NCI-H1436 (cell line): Measurements from ENCODE around the gene NDUFAF5.
A peak's percentile ranks its signal among the peaks of the same experiment; 100 is the strongest.

Experiments
- DNase-seq: peaks from one replicate; lab custom pipeline; 2025; lab: John Stamatoyannopoulos, UW

NDUFAF5 gene

DNA sequence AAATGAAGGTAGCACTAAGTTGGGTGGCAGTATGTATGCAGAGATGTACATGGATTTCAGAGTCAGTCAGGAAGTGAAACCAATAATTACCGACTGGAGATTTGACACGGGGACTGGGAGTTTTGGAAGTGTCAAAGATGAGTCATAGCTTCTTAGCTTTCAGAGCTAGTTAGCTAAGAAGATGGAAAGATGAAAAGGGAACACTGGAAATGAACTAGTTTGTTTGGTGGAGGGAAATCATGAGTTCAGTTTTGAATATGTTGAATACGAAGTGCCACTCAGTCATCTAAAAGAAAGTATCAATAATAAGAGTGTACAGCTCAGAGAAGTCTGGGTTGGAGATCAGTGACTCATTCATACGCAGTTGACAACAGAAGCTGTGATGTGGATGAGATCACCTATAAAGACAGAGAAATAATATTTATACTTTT, 7.6 kb upstream of the NDUFAF5 start:
- no peak for DNase-seq

- DNase-seq, result no peak
Measured at GRCh38 chr20:13778827-13779226, 6.0 kb upstream of the NDUFAF5 start.

GRCh38 chr20:13783528-13783927, 1.3 kb upstream of the NDUFAF5 start:
- DNase-seq, result no peak

- DNase-seq, result no peak
Measured at GRCh38 chr20:13784271-13784892, 446 bp upstream of the NDUFAF5 start.

DNA sequence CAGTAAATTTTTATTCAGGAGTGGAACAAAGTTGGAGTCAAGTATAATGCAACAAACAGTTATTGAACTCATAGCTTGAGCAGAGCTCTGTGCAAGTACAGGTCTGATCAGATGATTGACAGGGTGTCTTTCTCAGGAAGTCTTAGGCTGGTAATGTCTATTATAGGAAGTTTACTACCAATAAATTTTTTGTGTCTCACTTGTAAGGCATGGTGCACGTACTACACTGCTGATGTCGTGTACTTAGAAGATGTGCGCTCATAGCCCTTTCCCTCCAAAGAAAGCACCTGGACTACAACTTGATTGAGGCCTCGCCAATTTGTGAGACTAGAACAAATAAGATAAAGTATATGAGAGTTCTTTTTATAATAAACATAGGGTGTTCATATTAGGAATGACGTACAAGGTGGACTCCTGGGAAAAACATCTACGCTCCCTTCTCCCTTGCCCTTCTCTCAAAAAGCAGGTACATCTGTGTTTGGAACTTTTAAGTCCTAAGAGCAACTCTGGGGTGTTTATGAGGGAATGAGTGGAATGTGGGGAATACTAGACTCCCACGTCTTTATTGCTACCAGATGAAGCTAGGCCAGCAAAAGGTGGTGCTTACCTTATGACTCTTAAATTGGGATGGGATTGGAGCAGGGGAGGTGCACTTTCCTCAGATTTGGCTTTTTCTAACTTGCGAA, 1.5 kb downstream of the NDUFAF5 start:
- no peak for DNase-seq

GRCh38 chr20:13788167-13788834, 3.5 kb downstream of the NDUFAF5 start:
- peak; percentile 40 for DNase-seq

DNA sequence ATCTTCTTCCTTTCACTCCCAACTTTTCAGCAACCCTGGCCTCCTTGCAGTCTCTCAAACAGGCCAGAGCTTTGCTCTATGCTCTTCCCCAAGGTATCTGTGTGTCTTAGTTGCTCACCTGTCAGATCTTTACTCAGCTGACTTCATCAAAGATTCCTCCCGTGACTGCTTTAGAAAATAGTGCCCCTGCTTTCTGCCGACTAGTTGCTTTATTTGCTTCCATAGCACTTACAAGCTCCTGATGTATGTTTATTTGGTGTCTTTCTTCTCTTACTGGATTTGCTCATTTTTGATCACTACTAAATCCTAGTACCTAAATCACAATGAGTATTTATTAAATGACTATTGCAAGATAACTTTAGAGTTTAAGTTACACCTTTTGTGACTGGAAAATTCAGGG, 5.9 kb downstream of the NDUFAF5 start:
- no peak for DNase-seq

GRCh38 chr20:13791540-13792459, 7.0 kb downstream of the NDUFAF5 start:
- no peak for DNase-seq

GRCh38 chr20:13793001-13793400, 8.2 kb downstream of the NDUFAF5 start:
- no peak for DNase-seq

DNA sequence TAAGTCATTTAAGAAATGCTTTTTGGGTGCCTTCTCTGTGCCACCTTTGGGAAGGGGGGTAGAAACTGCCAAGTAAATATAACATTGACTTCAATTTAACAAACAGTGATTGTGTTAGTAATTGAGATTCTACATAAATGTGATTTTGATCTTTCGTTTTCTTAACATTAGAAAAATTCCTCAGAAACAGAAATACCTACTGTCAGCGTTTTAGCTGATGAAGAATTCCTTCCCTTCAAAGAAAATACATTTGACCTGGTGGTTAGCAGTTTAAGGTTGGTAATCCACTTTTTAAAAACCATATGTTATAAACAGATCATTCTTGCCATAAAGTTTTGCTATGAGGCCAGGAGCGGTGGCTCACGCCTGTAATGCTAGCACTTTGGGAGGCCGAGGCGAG, 9.8 kb downstream of the NDUFAF5 start:
- no peak for DNase-seq

- no peak for DNase-seq
Measured at GRCh38 chr20:13799040-13799439, 14.2 kb downstream of the NDUFAF5 start.

DNA sequence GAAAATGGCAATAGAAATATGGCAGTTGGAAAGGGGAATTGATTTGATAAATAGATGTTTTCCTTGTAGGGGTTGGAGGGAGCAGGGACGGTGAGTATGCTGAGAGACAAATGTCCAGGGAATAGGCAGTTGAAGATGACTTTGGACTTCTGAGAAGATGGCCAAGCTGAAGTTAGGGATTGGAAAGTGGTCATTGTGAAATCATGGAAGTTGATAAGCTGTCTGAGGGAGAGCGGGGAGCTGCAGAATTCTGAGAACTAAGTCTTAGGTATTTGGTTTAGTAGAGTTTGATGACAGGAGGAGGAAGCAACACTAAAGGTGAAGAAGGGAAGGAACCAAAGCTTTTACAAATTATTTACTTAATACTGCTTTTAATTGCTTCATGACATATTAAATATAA, 15.1 kb downstream of the NDUFAF5 start:
- no peak for DNase-seq

- peak; percentile 31 for DNase-seq
Measured at GRCh38 chr20:13800728-13801134, 15.9 kb downstream of the NDUFAF5 start.

GRCh38 chr20:13809373-13809772, 24.5 kb downstream of the NDUFAF5 start:
- no peak for DNase-seq

- no peak for DNase-seq
Measured at GRCh38 chr20:13809855-13810254, 25.0 kb downstream of the NDUFAF5 start.

- no peak for DNase-seq
Measured at GRCh38 chr20:13810446-13810845, 25.6 kb downstream of the NDUFAF5 start.

DNA sequence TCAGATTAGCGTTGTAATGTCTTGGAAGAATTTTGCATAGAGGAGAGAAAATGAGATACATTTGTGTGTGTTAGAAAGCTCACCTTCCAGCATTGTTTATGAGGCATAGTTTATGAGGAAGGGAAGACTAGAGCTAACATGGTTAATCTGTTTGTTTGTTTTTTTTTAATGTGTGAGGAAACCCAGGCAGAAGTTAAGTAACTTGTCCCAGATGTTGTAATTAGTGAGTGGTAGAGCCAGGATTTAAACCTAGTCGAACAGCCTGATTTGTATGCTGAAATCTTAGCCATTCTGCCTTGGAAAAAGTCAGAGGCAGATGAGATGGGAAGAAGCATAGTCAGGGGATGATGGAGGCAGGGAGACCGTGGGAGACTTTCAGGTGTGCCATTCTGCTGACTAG, 29.1 kb downstream of the NDUFAF5 start:
- no peak for DNase-seq

GRCh38 chr20:13814672-13815071, 29.8 kb downstream of the NDUFAF5 start:
- no peak for DNase-seq

DNA sequence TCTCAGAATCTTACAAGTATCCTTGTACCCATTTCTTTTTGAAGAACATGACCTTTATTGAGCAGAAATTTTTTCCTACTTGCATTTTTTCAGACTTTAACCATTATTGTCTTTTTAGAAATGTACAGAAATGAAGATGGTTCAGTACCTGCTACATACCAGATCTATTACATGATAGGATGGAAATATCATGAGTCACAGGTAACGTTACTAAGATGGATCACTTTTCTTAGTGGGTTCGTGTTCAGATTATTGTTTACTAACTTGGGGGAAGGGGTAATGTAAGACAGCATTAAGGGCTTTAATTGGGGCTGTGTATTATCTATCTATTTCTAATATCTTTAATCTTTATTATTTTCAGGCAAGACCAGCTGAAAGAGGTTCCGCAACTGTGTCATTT, 31.9 kb downstream of the NDUFAF5 start:
- no peak for DNase-seq

DNA sequence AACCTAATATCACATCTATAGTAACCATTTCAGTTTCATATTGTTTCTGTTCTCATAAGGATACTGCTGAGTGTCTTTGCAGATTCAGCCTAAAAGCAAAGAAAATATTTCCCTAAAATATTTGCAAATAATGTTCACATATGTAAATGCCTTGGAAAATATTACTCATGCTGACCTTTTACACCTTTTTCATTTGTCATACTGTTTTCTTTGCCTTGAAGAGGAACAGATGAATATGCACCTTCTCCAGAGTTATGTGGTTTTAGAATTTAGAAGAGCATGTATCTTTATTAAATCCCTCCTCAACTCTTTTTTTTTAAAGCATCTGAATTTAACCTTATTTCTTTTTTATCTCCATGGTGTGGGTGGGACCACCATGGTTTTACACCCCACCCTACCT, 32.5 kb downstream of the NDUFAF5 start:
- DNase-seq, result no peak

GRCh38 chr20:13819885-13820645, 35.2 kb downstream of the NDUFAF5 start:
- peak; percentile 22 for DNase-seq

DNA sequence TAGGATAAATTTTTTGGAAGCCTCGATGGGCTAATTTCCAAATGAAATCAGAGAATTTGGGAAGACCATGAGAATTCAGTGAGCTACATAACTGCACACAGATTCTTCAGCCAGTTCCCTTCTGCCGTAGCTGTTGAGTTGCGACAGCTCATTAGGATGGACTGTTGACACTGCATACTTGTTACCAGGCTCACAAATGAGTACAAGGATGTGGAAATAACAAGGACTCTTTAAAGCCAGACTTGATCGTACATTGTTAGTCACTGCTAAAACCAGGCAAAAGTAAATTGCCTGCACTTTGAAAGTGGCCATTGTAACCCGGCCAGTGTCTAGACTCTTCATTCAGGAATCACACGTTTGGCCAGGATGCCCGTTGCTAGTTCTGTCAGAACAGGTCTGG, 37.0 kb downstream of the NDUFAF5 start:
- no peak for DNase-seq
